Measurements from ENCODE around the gene SEMA3G. TPM values are rescaled to one million over a fixed set of nuclear protein-coding genes. Genes with fewer than 3 reads are reported as not detected.

SEMA3G gene
- total RNA-seq, 3 donors from 2014 or later = 2.7 to 10.2 (median 3.1) TPM

GRCh38 chr3:52453496-52454249 is 8.8 kb upstream of the SEMA3G start, which contains the start of gene TNNC1:
Gene TNNC1, minus strand, starts transcription at chr3:52454041. Its CDS starts 26 bp downstream, at chr3:52454015.
- no peak for ATAC-seq

GRCh38 chr3:52452570-52453221 is 7.8 kb upstream of the SEMA3G start:
- peaks cover 11% of the 10 kb centered on the region for H3K4me1 ChIP-seq (ENCODE audit: low read depth)
- H3K4me3 ChIP-seq = no peak overlapping the region
- ATAC-seq (no peak), DNase-seq (no peak)
- H3K36me3 ChIP-seq (ENCODE audit: low read depth) = no peaks in the 10 kb centered on the region
- intact Hi-C loops (cut with DNase I, micrococcal nuclease) = no loop called here
- H3K9me3 ChIP-seq = no peaks in the 10 kb centered on the region
- TF ChIP-seq CTCF (IDR thresholded peaks at IDR 0.05) = no peak

More at GRCh38 chr3:52453496-52454249, 8.8 kb upstream of the SEMA3G start, which contains the start of gene TNNC1:
- H3K4me3 ChIP-seq = no peak within 1 kb of the TSS
- no peak for DNase-seq
- intact Hi-C loops (cut with DNase I, micrococcal nuclease) = no loop called here
- H3K36me3 ChIP-seq (ENCODE audit: low read depth) = no peaks in the 10 kb centered on the region
- H3K9me3 ChIP-seq = no peaks in the 10 kb centered on the region
- TF ChIP-seq CTCF (IDR thresholded peaks at IDR 0.05) = no peak
- H3K4me1 ChIP-seq (ENCODE audit: low read depth) = peaks cover 11% of the 10 kb centered on the region

- no peak for ATAC-seq
- no peak overlapping the region for H3K4me3 ChIP-seq
- H3K36me3 ChIP-seq (ENCODE audit: low read depth) = no peaks in the 10 kb centered on the region
- intact Hi-C loops (cut with DNase I, micrococcal nuclease) = no loop called here
- H3K9me3 ChIP-seq = no peaks in the 10 kb centered on the region
- no peak for DNase-seq
- TF ChIP-seq CTCF (IDR thresholded peaks at IDR 0.05) = no peak
- peaks cover 11% of the 10 kb centered on the region for H3K4me1 ChIP-seq (ENCODE audit: low read depth)
Measured at GRCh38 chr3:52452126-52452525, 7.2 kb upstream of the SEMA3G start.

- Histone ChIP-seq H3K4me1 (ENCODE audit: low read depth) (peaks cover 11% of the 10 kb centered on the region), H3K4me3 (no peak overlapping the region), H3K9me3 (no peaks in the 10 kb centered on the region), H3K36me3 (ENCODE audit: low read depth) (no peaks in the 10 kb centered on the region)
- DNase-seq (no peak), ATAC-seq (no peak)
- intact Hi-C loops (cut with DNase I, micrococcal nuclease) = no loop called here
- no peak for TF ChIP-seq CTCF (IDR thresholded peaks at IDR 0.05)
Measured at GRCh38 chr3:52451237-52452083, 6.6 kb upstream of the SEMA3G start.

GRCh38 chr3:52450489-52451236 is 5.8 kb upstream of the SEMA3G start:
- intact Hi-C loops (cut with DNase I, micrococcal nuclease) = no loop called here
- ATAC-seq = no peak
- no peak for DNase-seq

More at GRCh38 chr3:52450489-52451236, 5.8 kb upstream of the SEMA3G start:
- peaks cover 7% of the 10 kb centered on the region for H3K4me1 ChIP-seq (ENCODE audit: low read depth)
- H3K4me3 ChIP-seq = no peak overlapping the region
- H3K9me3 ChIP-seq = no peaks in the 10 kb centered on the region
- no peak for TF ChIP-seq CTCF (IDR thresholded peaks at IDR 0.05)
- no peaks in the 10 kb centered on the region for H3K36me3 ChIP-seq (ENCODE audit: low read depth)
